Measurements from ENCODE around the gene VPS18.

GRCh38 chr15:40936234-40936708 lies 42.0 kb downstream of the VPS18 start:
- TF ChIP-seq, protein P1, sequence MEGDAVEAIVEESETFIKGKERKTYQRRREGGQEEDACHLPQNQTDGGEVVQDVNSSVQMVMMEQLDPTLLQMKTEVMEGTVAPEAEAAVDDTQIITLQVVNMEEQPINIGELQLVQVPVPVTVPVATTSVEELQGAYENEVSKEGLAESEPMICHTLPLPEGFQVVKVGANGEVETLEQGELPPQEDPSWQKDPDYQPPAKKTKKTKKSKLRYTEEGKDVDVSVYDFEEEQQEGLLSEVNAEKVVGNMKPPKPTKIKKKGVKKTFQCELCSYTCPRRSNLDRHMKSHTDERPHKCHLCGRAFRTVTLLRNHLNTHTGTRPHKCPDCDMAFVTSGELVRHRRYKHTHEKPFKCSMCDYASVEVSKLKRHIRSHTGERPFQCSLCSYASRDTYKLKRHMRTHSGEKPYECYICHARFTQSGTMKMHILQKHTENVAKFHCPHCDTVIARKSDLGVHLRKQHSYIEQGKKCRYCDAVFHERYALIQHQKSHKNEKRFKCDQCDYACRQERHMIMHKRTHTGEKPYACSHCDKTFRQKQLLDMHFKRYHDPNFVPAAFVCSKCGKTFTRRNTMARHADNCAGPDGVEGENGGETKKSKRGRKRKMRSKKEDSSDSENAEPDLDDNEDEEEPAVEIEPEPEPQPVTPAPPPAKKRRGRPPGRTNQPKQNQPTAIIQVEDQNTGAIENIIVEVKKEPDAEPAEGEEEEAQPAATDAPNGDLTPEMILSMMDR (IDR thresholded peaks at IDR 0.05; ENCODE audit: low read depth, low read length, poor library complexity, severe bottlenecking) = no peak
- TF ChIP-seq EZH2phosphoT487 (IDR thresholded peaks at IDR 0.05; ENCODE audit: borderline replicate concordance, low read length) = no peak

Measured in DOHH2 (cell line).